Activated CD8-positive, alpha-beta memory T cell treated with anti-CD3 and anti-CD28 coated beads, Interleukin-2, amount 50 U/mL, for 24 hours (primary cell): ENCODE results near the gene EIF1AD.
A peak's percentile ranks its signal among the peaks of the same experiment; 100 is the strongest.
"Not testable (repeated sequence)": the region's sequence is repeated elsewhere in the genome, so short reads cannot be mapped to it uniquely, and the experiment has no call there.

Source experiments
- DNase-seq: peaks from one replicate; pipeline ENCODE4 v3.0.0-alpha.2; 2020; ENCODE audit errors: extremely low read depth

The EIF1AD gene

DNA sequence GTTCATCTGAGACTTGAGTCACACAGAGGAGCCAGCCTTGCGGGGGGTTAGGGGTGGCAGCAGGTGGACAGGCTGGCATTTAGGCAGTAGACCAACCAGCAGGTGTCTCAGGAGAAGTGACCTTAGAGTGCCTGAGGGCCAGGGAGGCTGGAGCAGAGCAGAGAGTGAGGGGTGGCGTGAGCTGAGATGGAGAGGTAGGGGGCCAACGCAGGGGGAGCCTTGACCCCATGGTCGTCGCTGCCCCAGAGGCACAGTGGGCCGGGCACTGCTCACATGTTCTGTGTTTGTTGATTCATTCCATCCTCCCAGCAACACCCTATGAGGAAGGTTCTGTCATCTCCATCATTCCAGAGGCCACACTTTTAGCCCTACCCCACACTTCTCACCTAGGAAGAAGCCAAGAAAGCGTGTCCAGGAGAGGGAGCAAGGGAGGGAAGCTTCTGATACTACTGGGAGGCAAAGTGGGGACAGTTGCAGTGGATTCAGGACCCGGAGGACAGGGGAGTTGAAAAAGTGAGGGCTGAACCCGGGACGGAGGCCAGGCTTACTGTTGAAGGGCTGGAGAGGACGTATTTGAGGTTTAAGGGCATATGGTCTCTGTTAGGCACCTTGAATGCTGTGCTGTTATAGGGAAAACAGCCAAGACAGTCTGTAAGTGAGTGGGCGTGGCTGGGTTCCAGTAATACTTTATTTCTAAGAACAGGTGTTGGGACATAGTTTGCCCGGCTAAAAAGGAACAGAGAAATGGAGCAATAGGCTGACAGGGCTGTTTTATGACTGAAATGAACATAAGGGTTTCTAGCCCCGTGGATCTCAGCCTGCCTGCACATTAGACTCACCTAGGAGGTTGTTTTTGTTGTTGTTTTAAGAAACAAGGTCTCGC is 33.1 kb downstream of the EIF1AD start:
- no peak for DNase-seq

GRCh38 chr11:65967329-65967934 is 34.5 kb downstream of the EIF1AD start:
- no peak for DNase-seq

DNA sequence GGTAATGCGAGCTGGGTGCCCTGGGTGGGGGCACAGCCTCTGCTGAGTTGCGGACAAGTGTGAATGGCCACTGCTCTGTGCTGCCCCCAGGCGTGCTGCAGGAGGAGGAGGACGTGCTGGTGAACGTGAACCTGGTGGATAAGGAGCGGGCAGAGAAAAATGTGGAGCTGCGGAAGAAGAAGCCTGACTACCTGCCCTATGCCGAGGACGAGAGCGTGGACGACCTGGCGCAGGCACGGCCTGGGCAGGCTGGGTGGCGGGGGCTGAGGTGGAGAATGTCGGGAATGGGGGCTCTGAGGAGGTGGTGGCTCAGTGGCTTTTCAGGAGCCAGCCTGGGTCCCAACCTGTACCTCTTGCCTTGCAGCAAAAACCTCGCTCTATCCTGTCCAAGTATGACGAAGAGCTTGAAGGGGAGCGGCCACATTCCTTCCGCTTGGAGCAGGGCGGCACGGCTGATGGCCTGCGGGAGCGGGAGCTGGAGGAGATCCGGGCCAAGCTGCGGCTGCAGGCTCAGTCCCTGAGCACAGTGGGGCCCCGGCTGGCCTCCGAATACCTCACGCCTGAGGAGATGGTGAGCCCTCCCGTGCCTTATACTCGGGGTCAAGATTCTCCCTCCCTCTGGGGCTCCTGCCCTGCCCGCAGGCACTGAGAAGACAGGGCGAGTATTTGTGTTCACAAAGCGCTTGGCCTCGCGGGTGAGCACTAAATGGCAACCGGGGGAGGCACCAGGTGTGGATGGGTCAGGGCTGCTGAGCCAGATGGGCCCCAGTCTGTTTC is 35.8 kb downstream of the EIF1AD start:
- DNase-seq: no peak

GRCh38 chr11:65964906-65965305 is 37.1 kb downstream of the EIF1AD start:
- DNase-seq: no peak

GRCh38 chr11:65962141-65962564 is 39.8 kb downstream of the EIF1AD start:
- DNase-seq: no peak

DNA sequence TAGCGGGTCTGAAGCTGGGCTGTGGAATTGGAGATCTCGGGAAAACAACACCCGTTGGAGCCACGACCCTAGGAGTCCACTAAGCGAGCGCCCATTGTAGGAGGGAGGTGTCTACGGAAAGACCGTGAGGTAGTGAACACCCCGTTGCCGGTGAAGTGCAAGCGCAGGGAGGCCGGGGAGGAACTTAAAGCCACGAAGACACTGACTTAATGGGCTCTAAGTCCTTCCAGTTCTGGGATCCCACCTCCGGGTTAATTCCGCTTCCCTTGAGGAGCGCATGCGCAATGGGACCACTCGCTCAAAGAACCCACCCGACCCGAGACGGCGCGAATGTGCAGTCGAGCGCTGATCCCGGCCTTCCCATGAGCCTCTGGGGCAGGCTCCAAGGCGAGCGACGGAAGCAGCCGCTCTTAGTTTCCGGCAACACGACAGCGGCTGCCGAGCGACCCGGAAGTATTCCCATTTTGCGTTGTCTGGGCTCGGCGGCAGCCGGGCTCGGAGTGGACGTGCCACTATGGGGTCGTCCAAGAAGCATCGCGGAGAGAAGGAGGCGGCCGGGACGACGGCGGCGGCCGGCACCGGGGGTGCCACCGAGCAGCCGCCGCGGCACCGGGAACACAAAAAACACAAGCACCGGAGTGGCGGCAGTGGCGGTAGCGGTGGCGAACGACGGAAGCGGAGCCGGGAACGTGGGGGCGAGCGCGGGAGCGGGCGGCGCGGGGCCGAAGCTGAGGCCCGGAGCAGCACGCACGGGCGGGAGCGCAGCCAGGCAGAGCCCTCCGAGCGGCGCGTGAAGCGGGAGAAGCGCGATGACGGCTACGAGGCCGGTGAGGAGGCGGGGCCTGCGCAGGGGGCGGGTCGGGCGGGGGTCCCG is 40.5 kb downstream of the EIF1AD start, which contains the start of gene SART1:
Gene SART1 (plus strand): TSS at position 468 of the 874 bp plus-strand sequence. CDS start 47 bp downstream, at position 515.
- peak; percentile 94 for DNase-seq

DNA sequence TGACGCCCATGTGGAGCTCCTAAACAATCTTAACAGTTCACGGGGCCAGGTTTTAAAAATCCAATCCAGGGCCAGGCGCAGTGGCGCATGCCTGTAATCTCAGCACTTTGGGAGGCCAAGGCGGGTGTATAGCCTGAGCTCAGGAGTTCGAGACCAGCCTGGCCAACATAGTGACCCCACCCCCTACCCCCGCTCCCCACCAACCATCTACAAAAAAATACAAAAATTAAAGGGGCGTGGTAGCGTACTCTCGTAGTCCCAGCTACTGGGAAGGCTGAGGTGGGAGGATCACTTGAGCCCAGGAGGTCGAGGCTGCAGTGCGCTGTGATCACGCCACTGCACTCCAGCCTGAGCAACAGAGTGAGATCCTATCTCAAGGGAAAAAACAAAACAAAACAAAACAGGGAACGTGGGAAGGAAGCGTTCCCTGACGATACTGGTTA is 41.1 kb downstream of the EIF1AD start:
- DNase-seq: no peak

GRCh38 chr11:65958774-65959420 is 43.1 kb downstream of the EIF1AD start:
- DNase-seq: no peak

- no peak for DNase-seq
These were observed 43.7 kb downstream of the EIF1AD start for GRCh38 chr11:65958291-65958690.

- DNase-seq: no peak
These were observed 47.2 kb downstream of the EIF1AD start for GRCh38 chr11:65954771-65955170.

DNA sequence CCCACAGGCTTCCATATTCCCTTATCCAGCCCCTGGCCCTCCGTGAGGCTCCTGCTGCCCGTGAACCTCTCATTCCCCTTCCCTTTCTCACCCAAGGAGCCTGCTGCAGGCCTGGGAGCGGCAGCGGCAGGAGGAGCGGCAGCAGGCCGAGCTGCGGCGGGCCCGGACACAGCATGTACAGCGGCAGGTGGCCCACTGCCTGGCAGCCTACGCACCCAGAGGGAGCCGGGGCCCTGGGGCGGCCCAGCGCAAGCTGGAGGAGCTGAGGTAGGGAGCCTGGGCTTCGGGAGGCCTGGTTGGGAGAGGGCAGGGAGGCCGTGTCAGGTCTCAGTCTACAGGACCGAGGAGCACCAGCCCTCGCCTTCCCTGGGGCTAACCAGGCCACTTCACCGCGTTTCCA is 48.5 kb downstream of the EIF1AD start:
- DNase-seq: no peak

DNA sequence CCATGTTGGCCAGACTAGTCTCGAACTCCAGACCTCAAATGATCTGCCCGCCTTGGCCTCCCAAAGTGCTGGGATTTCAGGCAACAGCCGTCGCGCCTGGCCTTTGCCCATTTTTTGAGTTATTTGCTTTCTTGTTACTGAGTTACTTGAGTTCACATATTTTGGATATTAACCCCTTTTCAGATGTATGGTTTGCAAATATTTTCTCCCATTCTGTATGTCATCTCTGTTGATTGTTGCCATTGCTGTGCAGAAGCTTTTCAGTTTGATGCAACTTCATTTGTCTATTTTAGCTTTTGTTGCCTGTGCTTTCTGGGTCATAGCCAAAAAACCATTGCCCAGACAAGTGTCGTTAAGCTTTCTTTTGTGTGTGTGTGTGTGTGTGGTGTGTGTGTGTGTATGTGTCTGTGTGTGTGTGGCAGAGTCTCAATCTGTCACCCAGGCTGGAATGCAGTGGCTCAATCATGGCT is 49.9 kb downstream of the EIF1AD start:
- DNase-seq: no peak

DNA sequence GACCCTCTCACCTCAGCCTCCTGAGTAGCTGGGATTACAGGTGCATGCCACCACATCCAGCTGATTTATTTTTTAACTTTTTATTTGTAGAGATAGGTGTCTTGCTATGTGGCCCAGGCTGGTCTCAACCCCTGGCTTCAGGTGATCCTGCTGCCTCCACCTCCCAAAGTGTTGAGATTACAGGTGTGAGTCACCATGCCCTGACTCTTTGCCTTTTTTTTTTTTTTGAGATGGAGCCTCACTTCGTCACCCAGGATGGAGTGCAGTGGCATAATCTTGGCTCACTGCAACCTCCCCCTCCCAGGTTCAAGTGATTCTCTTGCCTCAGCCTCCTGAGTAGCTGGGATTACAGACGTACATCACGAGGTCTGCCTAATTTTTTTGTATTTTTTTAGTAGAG is 50.3 kb downstream of the EIF1AD start:
- DNase-seq: not testable (repeated sequence)

GRCh38 chr11:65950711-65951110 is 51.2 kb downstream of the EIF1AD start:
- not testable (repeated sequence) for DNase-seq

DNA sequence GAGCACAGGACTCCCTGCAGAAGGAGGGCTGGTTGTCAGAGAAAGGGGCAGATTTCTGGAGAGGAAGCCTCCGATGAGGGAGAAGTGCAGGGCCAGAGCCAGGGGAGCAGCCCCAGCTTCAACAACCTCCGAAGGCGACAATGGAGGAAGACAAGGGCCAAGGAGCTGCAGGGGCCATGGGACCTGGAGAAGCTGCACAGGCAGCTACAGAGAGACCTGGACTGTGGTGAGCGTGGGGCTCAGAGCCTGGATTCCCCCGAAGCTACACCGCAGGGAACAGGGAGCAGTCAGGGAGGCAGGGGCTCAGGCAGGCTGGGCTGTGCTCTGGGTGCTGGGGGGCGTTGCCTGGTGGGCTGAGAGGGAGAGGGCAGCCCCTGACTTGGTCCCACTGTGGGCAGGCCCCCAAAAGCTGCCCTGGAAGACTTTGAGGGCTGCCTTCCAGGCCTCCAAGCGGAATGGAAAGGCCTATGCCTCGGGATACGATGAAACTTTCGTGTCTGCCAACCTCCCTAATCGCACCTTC is 54.3 kb downstream of the EIF1AD start:
- DNase-seq: no peak

DNA sequence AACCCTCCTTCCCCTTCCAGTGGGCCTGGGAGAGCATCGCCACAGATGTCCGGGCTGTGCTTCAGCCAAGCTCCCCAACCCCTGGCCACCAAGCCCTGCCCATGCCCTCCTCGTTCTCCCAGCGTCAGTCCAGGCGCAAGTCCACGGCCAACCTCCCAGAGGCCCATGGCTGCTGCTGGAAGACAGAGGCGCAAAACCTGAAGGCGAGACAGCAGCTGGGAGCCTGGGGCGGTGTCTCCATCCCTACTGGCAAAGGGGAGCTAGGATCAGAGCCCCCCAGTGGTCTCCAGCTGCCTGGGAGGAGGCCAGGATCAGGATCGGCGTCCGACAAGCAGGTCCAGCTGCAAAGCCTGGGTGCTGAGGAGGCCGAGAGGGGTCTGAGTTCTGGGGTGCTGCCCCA is 54.8 kb downstream of the EIF1AD start:
- DNase-seq: no peak

DNA sequence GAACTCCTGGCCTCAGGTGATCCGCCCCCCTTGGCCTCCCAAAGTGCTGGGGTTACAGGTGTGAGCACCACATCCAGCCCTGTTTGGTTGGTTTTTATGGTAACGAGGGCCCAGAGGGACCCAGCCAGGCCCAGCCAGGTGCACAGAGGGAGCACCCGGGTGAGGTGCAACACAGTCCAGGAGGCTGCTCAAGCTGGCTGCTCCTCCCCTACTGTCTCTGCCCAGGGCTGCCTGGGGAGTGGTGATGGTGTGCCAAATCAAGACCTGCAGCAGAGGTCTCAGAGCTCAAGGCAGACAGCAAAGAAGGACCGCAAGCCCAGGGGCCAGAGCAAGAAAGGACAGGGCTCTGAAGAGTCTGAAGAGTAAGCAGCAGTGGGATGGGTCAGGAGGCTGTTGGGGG is 55.3 kb downstream of the EIF1AD start:
- DNase-seq: no peak
